ENCODE data around the gene TTC14.

DNA sequence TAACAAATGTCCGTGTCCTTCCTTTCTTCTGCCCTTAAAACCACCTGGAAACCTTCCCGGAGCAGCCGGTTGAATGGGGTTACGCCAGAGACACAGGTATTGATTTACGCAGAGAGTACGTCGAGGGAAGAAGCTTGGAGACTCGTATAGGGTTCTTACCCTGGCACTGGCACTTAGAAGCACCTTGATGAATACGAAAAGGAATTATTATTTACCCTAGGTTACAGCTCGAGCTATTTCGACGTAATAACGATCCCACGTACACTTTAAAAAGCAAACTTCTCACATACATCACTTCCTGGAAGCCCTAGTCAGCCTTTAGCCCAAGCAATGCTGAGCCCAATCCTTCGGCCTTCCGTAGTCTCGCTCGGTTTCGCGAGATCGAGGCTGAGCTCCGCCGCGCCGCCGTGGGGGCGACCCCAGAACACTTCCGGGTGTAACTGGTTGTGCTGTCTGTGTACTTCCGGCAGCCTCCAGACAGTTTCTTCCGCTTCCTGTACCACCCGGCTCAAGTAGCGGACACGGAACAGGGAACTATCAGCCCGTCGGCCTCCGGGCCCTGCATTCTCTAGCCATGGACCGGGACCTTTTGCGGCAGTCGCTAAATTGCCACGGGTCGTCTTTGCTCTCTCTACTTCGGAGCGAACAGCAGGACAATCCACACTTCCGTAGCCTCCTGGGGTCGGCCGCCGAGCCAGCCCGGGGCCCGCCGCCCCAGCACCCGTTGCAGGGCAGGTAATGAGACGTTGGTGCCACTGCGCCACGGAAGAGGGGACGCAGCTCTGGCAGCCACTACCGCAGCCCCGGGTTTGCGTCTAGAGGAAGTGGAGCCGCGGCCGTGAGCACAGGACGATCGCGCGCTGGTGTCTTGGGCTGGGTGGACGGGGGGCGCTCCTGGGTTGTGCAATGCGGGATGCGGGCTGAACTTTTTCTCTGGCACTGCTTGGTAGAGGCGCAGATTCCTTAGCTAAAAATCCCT, at the start of gene TTC14:
- TF ChIP-seq, protein P1, sequence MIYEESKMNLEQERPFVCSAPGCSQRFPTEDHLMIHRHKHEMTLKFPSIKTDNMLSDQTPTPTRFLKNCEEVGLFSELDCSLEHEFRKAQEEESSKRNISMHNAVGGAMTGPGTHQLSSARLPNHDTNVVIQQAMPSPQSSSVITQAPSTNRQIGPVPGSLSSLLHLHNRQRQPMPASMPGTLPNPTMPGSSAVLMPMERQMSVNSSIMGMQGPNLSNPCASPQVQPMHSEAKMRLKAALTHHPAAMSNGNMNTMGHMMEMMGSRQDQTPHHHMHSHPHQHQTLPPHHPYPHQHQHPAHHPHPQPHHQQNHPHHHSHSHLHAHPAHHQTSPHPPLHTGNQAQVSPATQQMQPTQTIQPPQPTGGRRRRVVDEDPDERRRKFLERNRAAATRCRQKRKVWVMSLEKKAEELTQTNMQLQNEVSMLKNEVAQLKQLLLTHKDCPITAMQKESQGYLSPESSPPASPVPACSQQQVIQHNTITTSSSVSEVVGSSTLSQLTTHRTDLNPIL (CRISPR knock-in tag; IDR thresholded peaks at IDR 0.05; ENCODE audit: low read depth): no peak
- no peak for TF ChIP-seq GLIS3 (CRISPR knock-in tag; IDR thresholded peaks at IDR 0.05)
- TF ChIP-seq ZFP30 (CRISPR knock-in tag; IDR thresholded peaks at IDR 0.05): no peak
